ENCODE results near the gene PTPRE. TPM values are rescaled to one million over a fixed set of nuclear protein-coding genes. Genes with fewer than 3 reads are reported as not detected.

PTPRE gene
- total RNA-seq, 1 experiment from 2014 or later = 0.70 TPM

DNA sequence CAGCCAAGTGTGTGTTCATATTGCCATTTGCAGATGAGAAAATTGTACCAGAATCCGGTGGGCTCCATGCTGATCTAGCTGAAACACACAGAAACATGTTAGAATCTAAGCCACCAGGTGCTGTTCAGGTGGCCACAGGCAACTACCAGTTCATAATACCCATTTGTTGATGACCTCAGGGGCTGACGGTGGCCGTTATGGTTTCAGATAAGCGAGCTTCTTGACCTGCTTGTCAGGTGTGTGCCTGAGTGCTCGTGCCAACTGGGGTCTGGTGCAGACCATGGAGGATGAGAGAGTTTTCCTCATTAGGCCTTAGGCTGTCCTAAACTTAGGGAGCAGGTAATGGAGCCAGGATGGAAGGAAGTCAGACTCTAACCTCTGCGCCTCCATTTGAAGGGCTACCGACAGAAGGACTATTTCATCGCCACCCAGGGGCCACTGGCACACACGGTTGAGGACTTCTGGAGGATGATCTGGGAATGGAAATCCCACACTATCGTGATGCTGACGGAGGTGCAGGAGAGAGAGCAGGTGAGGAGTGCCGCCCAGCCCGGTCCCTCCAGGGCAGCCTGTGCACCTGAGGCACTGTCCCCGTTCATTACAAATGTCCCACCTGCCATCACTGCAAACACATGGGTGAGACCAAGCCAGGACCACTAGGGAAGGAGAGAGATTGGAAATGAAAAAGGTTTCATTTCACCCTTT, 166.2 kb downstream of the PTPRE start:
- no peaks in the 10 kb centered on the region for H3K4me1 ChIP-seq (ENCODE audit: insufficient read depth, low read length)
- DNase-seq = no peak
- H3K4me3 Mint-ChIP-seq = no peak overlapping the region; a peak in 1 of 5 replicates

More for the DNA sequence above, 166.2 kb downstream of the PTPRE start:
- Histone ChIP-seq H2AFZ (ENCODE audit: low read length) (no peak overlapping the region), H3K79me1 (ENCODE audit: insufficient read depth, low read depth, low read length, poor library complexity, severe bottlenecking) (no peaks in the 10 kb centered on the region), H3K23ac (ENCODE audit: insufficient read length, low read depth, low read length) (no peak overlapping the region), H4K20me1 (ENCODE audit: control insufficient read depth, insufficient read depth, insufficient read length) (no peaks in the 10 kb centered on the region), H3K4ac (ENCODE audit: low read depth, low read length) (no peak overlapping the region), H3K18ac (ENCODE audit: insufficient read length, low read depth, low read length) (no peak overlapping the region), H2BK5ac (ENCODE audit: insufficient read length, low read length) (no peak overlapping the region), H3T11ph (ENCODE audit: low read length) (no peak overlapping the region), H3K56ac (ENCODE audit: insufficient read length, low read depth, low read length) (no peak overlapping the region), H3K27ac (ENCODE audit: insufficient read length, low read depth, low read length) (no peak overlapping the region), H2BK15ac (ENCODE audit: low read depth, low read length) (no peak overlapping the region), H2BK12ac (ENCODE audit: insufficient read length, low read depth, low read length) (no peak overlapping the region), H3K27me3 (ENCODE audit: insufficient read depth, low read length) (no peaks in the 10 kb centered on the region), H4K8ac (replicated peaks; ENCODE audit: insufficient read length, low read depth, low read length) (no peak overlapping the region), H4K5ac (ENCODE audit: insufficient read length, low read depth, low read length) (no peak overlapping the region), H3K14ac (ENCODE audit: insufficient read depth, low read length) (no peak overlapping the region), H3K4me2 (ENCODE audit: insufficient read depth, insufficient read length, low read length) (no peak overlapping the region), H3K9ac (ENCODE audit: extremely low read depth, insufficient read length, low read length) (no peak overlapping the region), H3K79me2 (ENCODE audit: insufficient read depth, low read length) (no peaks in the 10 kb centered on the region), H3K23me2 (ENCODE audit: insufficient read length, low read depth, low read length, poor library complexity, severe bottlenecking) (no peaks in the 10 kb centered on the region), H2BK120ac (ENCODE audit: low read depth, low read length, poor library complexity, severe bottlenecking) (no peak overlapping the region), H4K91ac (ENCODE audit: insufficient read length, low read depth, low read length) (no peak overlapping the region), H2BK20ac (ENCODE audit: low read depth, low read length, poor library complexity, severe bottlenecking) (no peak overlapping the region), H2AK5ac (ENCODE audit: insufficient read length, low read length) (no peak overlapping the region), H3K9me3 (ENCODE audit: control insufficient read depth, low read depth, low read length) (no peaks in the 10 kb centered on the region)
- H3K36me3 Mint-ChIP-seq (ENCODE audit: insufficient read depth in 1 of 3, low read depth in 3 of 3) = no peaks in the 10 kb centered on the region; a peak in 1 of 7 replicates
- H3K4me1 Mint-ChIP-seq = peaks cover 7 to 8% of the 10 kb centered on the region in 2 experiments
- no peak overlapping the region; a peak in 1 of 7 replicates for H3K27ac Mint-ChIP-seq
- TF ChIP-seq, protein P1, sequence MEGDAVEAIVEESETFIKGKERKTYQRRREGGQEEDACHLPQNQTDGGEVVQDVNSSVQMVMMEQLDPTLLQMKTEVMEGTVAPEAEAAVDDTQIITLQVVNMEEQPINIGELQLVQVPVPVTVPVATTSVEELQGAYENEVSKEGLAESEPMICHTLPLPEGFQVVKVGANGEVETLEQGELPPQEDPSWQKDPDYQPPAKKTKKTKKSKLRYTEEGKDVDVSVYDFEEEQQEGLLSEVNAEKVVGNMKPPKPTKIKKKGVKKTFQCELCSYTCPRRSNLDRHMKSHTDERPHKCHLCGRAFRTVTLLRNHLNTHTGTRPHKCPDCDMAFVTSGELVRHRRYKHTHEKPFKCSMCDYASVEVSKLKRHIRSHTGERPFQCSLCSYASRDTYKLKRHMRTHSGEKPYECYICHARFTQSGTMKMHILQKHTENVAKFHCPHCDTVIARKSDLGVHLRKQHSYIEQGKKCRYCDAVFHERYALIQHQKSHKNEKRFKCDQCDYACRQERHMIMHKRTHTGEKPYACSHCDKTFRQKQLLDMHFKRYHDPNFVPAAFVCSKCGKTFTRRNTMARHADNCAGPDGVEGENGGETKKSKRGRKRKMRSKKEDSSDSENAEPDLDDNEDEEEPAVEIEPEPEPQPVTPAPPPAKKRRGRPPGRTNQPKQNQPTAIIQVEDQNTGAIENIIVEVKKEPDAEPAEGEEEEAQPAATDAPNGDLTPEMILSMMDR (conservative IDR thresholded peaks at IDR 0.05) = no peak
- no CpG with 5 or more reads among the region's 14 CpGs for WGBS (ENCODE audit: extremely low coverage, insufficient read length, low lambda C conversion rate)
- peaks cover 11% of the 10 kb centered on the region for H3K27me3 Mint-ChIP-seq (ENCODE audit: low read depth)
- no peaks in the 10 kb centered on the region for H3K9me3 Mint-ChIP-seq

All from H9 (cell line).